Heart left ventricle (tissue), 13 donors: ENCODE results near the gene SREBF2.

Experiments used
- POLR2A ChIP-seq, 2 donors: fragments of 450-650 bp; IDR thresholded peaks; one replicate each; pipeline ENCODE4 v1.6.1; 2017; ENCODE audit warnings: antibody characterized with exemption in 2 of 2, mild to moderate bottlenecking in 2 of 2, moderate library complexity in 2 of 2
- TF ChIP-seq, protein P1 (sequence below), 12 donors: fragments of 200-600 bp; sonication (generic) in 4 of 12; IDR thresholded peaks; one replicate each; pipeline versions ENCODE4 v1.5.0 to v1.8.0; 2018 to 2022; ENCODE audit warnings: antibody characterized with exemption in 12 of 12, mild to moderate bottlenecking in 5 of 12
- donor health status: ischemic (EF 13 %, LVEDD 7.1; RV severe dilation, severe dysfunction).
- donor health status: DM: no; HTN: yes; CAD: no.
- donor health status: DM: no; HTN: no; CAD: no.
- donor health status: ischemic (EF 25% LVEDD 6.9; RV normal size, moderate dysfunction).
- donor health status: ischemic (EF 25% LVEDD 5.7; RV mildly dilated, moderate dysfunction).
- donor health status: ischemic (EF 35%, LVEDD 5.7; RV mildly dilated, moderate dysfunction).
- donor health status: nonischemic (EF 11% LVEDD 7.7; RV severe dilation, severe dysfunction).
- donor health status: DM: yes; HTN: yes; CAD: no.
- donor health status: PGD.
- donor health status: ischemic (EF 29% LVEDD 5.4; RV normal size, mild dysfunction).
- donor health status: nonischemic (EF 23%, LVEDD 6.1; RV moderate dilation, normal function).

- TF ChIP-seq, protein P1, sequence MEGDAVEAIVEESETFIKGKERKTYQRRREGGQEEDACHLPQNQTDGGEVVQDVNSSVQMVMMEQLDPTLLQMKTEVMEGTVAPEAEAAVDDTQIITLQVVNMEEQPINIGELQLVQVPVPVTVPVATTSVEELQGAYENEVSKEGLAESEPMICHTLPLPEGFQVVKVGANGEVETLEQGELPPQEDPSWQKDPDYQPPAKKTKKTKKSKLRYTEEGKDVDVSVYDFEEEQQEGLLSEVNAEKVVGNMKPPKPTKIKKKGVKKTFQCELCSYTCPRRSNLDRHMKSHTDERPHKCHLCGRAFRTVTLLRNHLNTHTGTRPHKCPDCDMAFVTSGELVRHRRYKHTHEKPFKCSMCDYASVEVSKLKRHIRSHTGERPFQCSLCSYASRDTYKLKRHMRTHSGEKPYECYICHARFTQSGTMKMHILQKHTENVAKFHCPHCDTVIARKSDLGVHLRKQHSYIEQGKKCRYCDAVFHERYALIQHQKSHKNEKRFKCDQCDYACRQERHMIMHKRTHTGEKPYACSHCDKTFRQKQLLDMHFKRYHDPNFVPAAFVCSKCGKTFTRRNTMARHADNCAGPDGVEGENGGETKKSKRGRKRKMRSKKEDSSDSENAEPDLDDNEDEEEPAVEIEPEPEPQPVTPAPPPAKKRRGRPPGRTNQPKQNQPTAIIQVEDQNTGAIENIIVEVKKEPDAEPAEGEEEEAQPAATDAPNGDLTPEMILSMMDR (IDR thresholded peaks at IDR 0.05) = no peak
- no peak for TF ChIP-seq POLR2A (IDR thresholded peaks at IDR 0.05)
Observed at GRCh38 chr22:41931701-41932269, 98.9 kb downstream of the SREBF2 start.
